Ramos (cell line): Measurements from ENCODE around the gene ZC3H7B.

Source experiments
- in situ Hi-C: fragments of 300-500 bp; cut with MboI; formaldehyde crosslinking; loops from one replicate; pipeline ENCODE4 v1.14.3; 2022; ENCODE audit warnings: low sequenced_read_pairs; ENCODE audit not compliant: unreplicated experiment

ZC3H7B gene

GRCh38 chr22:41324821-41325528 is 23.6 kb downstream of the ZC3H7B start:
- in situ Hi-C loops: no loop called here

- in situ Hi-C loops: no loop called here
Measured at GRCh38 chr22:41327124-41327523, 25.8 kb downstream of the ZC3H7B start.

DNA sequence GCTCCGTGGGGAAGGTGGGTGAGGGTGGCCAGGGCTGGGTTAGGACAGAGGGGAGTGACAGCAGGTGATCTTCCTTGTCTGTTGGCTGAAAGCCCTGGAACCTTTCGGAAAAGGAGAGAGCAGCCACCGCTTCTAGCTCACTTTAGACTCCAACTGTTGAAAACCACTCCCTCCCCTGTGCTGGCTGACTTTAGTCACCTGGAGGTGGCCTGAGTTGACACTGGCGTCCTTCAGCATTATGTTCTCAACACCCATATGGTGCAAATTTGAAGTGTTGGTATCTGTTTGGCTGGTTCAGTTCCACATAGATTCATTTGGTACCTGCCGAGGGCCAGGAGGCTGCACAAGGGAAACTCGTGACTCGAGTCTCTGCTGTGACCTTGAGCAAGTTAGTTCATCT is 28.8 kb downstream of the ZC3H7B start:
- in situ Hi-C loops: no loop called here

DNA sequence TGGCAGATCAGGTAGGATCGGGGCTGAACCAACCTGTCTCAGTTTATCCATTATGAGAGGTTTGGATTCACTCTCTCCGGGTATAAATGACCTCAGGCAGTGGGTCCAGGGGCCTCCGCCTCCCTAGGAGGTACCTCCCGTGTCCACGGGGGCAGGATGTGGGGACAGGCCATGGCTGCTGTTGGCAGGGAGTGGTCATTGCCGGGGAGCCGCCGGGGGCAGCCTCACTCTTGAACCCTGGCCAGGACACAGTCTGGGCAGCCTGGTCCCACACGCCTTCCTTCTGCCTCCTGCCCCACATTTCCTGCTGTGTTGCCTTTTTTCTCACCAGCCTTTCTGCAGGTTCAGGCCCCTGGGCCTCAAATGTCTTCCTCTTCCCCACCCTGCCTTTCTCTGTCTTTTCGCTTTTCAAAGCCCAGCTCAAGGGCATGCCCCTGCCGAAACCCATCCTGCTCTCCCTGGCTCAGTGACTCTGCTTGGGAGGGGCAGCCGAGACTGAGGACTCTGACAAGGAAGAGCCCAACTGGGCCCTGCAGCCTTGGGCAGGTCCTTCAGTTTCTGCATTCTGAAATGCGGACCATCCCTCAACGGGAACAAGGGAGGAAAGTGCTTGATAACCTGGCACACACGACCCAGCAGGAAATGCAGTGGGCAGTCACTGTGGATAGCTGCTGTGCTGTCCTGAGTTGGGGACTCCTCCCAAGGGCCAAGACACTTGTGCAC is 31.1 kb downstream of the ZC3H7B start:
- in situ Hi-C loops: no loop called here

- in situ Hi-C loops: no loop called here
Measured at GRCh38 chr22:41333806-41334205, 32.5 kb downstream of the ZC3H7B start.

DNA sequence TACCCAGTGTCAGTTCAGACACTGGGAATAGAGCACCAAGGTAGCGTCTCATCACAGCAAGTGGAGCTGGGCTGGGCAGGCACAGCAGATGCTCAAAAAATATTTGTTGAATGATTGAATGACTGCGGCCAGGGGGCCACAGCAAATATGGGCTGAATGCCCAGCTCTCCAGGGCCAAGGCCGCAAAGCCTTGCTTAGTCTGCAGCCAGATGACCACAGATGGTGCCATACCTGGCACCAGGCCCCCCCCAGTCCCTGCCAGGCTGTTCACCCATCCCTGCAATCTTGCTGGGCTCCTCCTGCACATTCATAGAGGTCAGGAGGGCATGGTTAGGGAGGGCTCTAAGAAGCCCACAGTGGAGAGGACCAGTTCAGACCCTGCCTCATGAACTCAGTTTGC is 32.9 kb downstream of the ZC3H7B start:
- in situ Hi-C loops: no loop called here

GRCh38 chr22:41334951-41335635 is 33.8 kb downstream of the ZC3H7B start:
- in situ Hi-C loops: no loop called here

DNA sequence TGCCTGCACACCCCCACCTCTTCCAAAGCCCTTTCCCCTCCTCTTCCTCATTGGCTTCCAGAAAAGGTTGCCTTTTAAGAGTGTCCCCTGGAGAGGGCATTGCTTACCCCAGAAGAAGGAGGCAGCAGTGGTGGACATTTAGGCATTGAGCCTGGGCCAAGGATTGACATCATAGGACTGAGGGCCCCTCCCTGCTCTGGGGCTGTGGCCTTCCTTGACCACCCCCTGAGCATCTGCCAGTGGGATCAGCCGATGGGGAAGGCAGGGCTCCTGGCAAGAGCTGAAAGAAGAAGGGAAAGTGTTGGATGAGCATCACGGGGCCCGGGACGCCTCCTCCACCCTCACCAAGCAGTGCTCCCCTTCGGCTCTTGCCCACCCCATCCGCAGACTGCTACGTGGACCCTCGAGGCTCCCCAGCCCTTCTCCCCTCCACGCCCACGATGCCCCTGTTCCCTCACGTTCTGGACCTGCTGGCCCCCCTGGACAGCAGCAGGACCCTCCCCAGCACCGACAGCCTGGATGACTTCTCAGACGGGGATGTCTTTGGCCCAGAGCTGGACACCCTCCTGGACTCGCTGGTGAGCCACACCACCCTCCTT is 37.4 kb downstream of the ZC3H7B start:
- in situ Hi-C loops: no loop called here

GRCh38 chr22:41339823-41340222 is 38.5 kb downstream of the ZC3H7B start:
- in situ Hi-C loops: no loop called here

GRCh38 chr22:41340357-41340756 is 39.0 kb downstream of the ZC3H7B start:
- in situ Hi-C loops: no loop called here

- in situ Hi-C loops: no loop called here
Measured at GRCh38 chr22:41341012-41341411, 39.7 kb downstream of the ZC3H7B start.

GRCh38 chr22:41341990-41342389 is 40.7 kb downstream of the ZC3H7B start:
- in situ Hi-C loops: no loop called here

- in situ Hi-C loops: no loop called here
Measured at GRCh38 chr22:41343300-41343699, 42.0 kb downstream of the ZC3H7B start.

DNA sequence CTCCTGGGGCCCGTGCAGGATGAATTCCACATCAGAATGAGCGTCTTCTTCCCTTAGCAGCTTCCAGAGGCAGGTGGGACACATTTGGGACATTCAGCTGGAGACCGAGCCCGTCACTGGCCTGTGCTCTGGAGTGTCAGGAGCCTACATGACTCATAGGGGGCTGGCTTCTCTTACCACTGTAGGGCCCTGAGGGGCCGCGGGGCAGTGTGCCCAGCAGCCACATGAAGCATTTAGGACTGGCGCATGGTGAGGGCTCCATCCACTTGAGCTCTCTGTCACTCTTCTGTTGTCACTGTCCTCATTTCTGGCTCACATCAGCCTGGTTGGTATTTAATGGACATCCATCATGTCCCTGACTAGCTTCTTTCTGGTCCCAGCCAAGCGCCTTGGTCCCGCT is 42.4 kb downstream of the ZC3H7B start:
- in situ Hi-C loops: no loop called here

DNA sequence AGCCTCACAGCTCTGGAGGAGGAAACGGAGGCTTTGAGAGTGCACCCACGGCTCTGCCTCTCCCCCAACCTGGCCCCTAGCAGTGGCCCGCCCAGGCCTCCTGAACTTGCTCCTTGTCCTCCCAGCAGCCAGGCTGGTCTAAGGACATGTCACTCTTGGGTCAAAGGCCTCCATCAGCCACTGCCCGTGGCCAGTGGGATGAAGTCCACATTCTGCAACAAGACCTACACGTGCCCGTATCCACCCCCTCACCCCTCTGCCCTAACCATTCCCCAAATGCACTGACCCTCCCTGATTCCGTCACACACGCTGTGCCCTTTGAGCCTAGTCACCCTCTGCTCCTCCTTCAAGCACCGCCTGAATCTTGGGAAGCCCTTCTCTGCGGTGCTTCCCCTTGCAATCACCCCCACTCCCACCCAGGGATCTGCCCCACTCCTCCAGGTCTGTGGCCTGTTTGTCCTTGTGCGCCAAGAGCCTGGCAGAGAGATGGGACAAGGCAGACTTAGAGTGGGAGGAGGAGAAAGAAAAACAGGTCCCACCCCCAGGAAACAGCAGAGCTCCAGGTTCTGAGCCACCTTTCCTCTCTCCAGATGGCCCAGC is 43.0 kb downstream of the ZC3H7B start:
- in situ Hi-C loops: no loop called here

GRCh38 chr22:41345807-41346335 is 44.5 kb downstream of the ZC3H7B start:
- in situ Hi-C loops: no loop called here

DNA sequence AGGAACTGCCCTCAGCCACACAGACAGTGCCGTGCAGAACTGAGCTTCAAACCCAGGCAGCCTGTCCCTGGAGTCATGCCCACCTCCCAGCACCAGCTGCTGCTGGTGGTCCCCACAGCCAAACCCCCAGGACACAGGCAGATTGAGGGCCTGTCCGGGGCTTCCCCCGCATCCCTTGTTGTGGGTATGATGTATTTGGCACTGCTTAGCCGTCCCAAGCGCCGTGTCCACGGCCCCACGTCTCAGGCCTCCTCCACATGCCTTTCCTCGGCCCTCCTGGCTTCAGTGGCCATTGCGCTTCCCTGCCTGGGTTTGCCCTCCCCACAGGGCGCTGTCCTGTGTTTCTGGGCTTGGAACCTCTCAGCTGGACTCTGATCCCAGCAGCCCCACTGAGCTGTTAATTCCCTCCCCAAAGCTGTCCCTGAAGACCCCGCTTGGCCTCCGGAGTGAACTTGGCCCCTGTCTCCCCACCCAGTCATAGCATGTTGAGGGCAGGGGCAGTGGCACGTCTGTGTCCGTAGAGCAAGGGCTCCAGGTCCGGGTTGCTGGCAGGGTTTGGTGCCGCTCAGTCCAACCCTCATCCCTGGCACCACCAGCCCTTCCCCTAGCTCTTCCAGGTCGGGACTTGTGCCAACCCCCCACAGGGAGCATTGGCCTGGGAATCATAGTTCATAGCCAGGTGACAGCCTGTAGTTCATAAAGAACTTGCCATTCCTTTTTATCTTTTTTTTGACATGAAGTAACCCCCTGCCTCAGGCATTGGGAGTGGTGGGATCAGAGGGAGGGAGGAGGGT is 45.9 kb downstream of the ZC3H7B start:
- in situ Hi-C loops: no loop called here

- in situ Hi-C loops: no loop called here
Measured at GRCh38 chr22:41348964-41349484, 47.7 kb downstream of the ZC3H7B start.

GRCh38 chr22:41350087-41350486 is 48.8 kb downstream of the ZC3H7B start:
- in situ Hi-C loops: no loop called here
